H9 (cell line): ENCODE results near the gene ZNF285. TPM values are rescaled to one million over a fixed set of nuclear protein-coding genes. Genes with fewer than 3 reads are reported as not detected.

ENCODE experiments used
- DNase-seq: peaks from one replicate; pipeline ENCODE4 v3.0.0-alpha.2; 2017
- H2AFZ ChIP-seq: one replicate; pipeline ENCODE4 v1.6.1; 2013; ENCODE audit warnings: mild to moderate bottlenecking, low read length, control low read depth, moderate library complexity
- H2AK5ac ChIP-seq: 2 replicates; pipeline ENCODE4 v1.6.1; 2013; ENCODE audit warnings: low read length, control low read depth, mixed read lengths; ENCODE audit not compliant: insufficient read length
- H2BK120ac ChIP-seq: one replicate; pipeline ENCODE4 v1.6.1; 2013; ENCODE audit warnings: low read depth, mild to moderate bottlenecking, low read length, control low read depth, inconsistent platforms; ENCODE audit not compliant: poor library complexity, severe bottlenecking
- H2BK12ac ChIP-seq: 2 replicates; pipeline ENCODE4 v1.6.1; 2013; ENCODE audit warnings: low read length, control low read depth, mixed read lengths, low read depth; ENCODE audit not compliant: insufficient read length
- H2BK15ac ChIP-seq: 2 replicates; pipeline ENCODE4 v1.6.1; 2013; ENCODE audit warnings: low read depth, low read length, control low read depth
- H2BK20ac ChIP-seq: one replicate; pipeline ENCODE4 v1.6.1; 2013; ENCODE audit warnings: low read depth, mild to moderate bottlenecking, low read length, control low read depth, inconsistent platforms; ENCODE audit not compliant: poor library complexity, severe bottlenecking
- H2BK5ac ChIP-seq: 2 replicates; pipeline ENCODE4 v1.6.1; 2013; ENCODE audit warnings: low read length, control low read depth, mixed read lengths; ENCODE audit not compliant: insufficient read length
- H3K14ac ChIP-seq: 2 replicates; pipeline ENCODE4 v1.6.1; 2013; ENCODE audit warnings: low read length, control low read depth; ENCODE audit not compliant: insufficient read depth
- H3K18ac ChIP-seq: 2 replicates; pipeline ENCODE4 v1.6.1; 2013; ENCODE audit warnings: low read depth, mild to moderate bottlenecking, mixed read lengths, low read length, control low read depth; ENCODE audit not compliant: insufficient read length
- H3K23ac ChIP-seq: 2 replicates; pipeline ENCODE4 v1.6.1; 2013; ENCODE audit warnings: low read length, control low read depth, mixed read lengths, low read depth; ENCODE audit not compliant: insufficient read length
- H3K23me2 ChIP-seq: 2 replicates; pipeline ENCODE4 v1.6.1; 2013; ENCODE audit warnings: low read depth, mild to moderate bottlenecking, mixed read lengths, low read length, control low read depth; ENCODE audit not compliant: insufficient read length, poor library complexity, severe bottlenecking
- H3K27ac ChIP-seq: 2 replicates; pipeline ENCODE4 v1.5.1; 2013; ENCODE audit warnings: low read length, control low read depth, mixed read lengths, low read depth; ENCODE audit not compliant: insufficient read length
- H3K27me3 ChIP-seq: 2 replicates; pipeline ENCODE4 v1.6.1; 2013; ENCODE audit warnings: low read length, control low read depth, inconsistent platforms; ENCODE audit not compliant: insufficient read depth
- H3K4ac ChIP-seq: 2 replicates; pipeline ENCODE4 v1.6.1; 2013; ENCODE audit warnings: low read depth, mild to moderate bottlenecking, control low read depth, inconsistent platforms, low read length, moderate library complexity
- H3K4me1 ChIP-seq: 2 replicates; pipeline ENCODE4 v1.6.1; 2013; ENCODE audit warnings: low read length, control low read depth, inconsistent platforms; ENCODE audit not compliant: insufficient read depth
- H3K4me2 ChIP-seq: 2 replicates; pipeline ENCODE4 v1.6.1; 2013; ENCODE audit warnings: low read length, control low read depth, mixed read lengths; ENCODE audit not compliant: insufficient read length, insufficient read depth
- H3K56ac ChIP-seq: 2 replicates; pipeline ENCODE4 v1.6.1; 2013; ENCODE audit warnings: low read depth, mild to moderate bottlenecking, mixed read lengths, low read length, control low read depth; ENCODE audit not compliant: insufficient read length
- H3K79me1 ChIP-seq: 2 replicates; pipeline ENCODE4 v1.6.1; 2013; ENCODE audit warnings: low read depth, mild to moderate bottlenecking, moderate library complexity, low read length, control low read depth, inconsistent platforms; ENCODE audit not compliant: insufficient read depth, poor library complexity, severe bottlenecking
- H3K79me2 ChIP-seq: 2 replicates; pipeline ENCODE4 v1.6.1; 2013; ENCODE audit warnings: low read length, control low read depth, inconsistent platforms; ENCODE audit not compliant: insufficient read depth
- H3K9ac ChIP-seq: 2 replicates; pipeline ENCODE4 v1.6.1; 2013; ENCODE audit warnings: low read length, control low read depth, mixed read lengths; ENCODE audit not compliant: insufficient read length; ENCODE audit errors: extremely low read depth
- H3K9me3 ChIP-seq: one replicate; pipeline ENCODE4 v1.6.1; 2013; ENCODE audit warnings: low read depth, low read length, inconsistent platforms; ENCODE audit not compliant: control insufficient read depth
- H3T11ph ChIP-seq: one replicate; pipeline ENCODE4 v1.6.1; 2013; ENCODE audit warnings: mild to moderate bottlenecking, low read length, control low read depth, inconsistent platforms
- H4K20me1 ChIP-seq: one replicate; pipeline ENCODE4 v1.6.1; 2013; ENCODE audit not compliant: control insufficient read depth, insufficient read length, insufficient read depth
- H4K5ac ChIP-seq: 2 replicates; pipeline ENCODE4 v1.6.1; 2013; ENCODE audit warnings: low read depth, mild to moderate bottlenecking, mixed read lengths, low read length, control low read depth; ENCODE audit not compliant: insufficient read length
- H4K8ac ChIP-seq: replicated peaks from 2 replicates; pipeline ENCODE4 v1.6.1; 2013; ENCODE audit warnings: low read length, control low read depth, mixed read lengths, low read depth; ENCODE audit not compliant: insufficient read length
- H4K91ac ChIP-seq: 2 replicates; pipeline ENCODE4 v1.6.1; 2013; ENCODE audit warnings: low read depth, mild to moderate bottlenecking, moderate library complexity, mixed read lengths, low read length, control low read depth; ENCODE audit not compliant: insufficient read length
- H3K27ac Mint-ChIP-seq, 3 experiments: 2 replicates in 2 of 3; 3 replicates in 1 of 3; pipeline ENCODE4 v1.8.0; 2020 to 2021; ENCODE audit warnings: mixed read lengths in 3 of 3, mild to moderate bottlenecking in 1 of 3, moderate library complexity in 1 of 3
- H3K27me3 Mint-ChIP-seq: 2 replicates; pipeline ENCODE4 v1.8.0; 2021; ENCODE audit warnings: low read depth, mild to moderate bottlenecking, moderate library complexity, mixed read lengths
- H3K36me3 Mint-ChIP-seq, 3 experiments: 2 replicates in 2 of 3; 3 replicates in 1 of 3; pipeline ENCODE4 v1.8.0; 2020 to 2021; ENCODE audit warnings: low read depth in 3 of 3, mixed read lengths in 3 of 3; ENCODE audit not compliant: insufficient read depth in 1 of 3
- H3K4me1 Mint-ChIP-seq, 2 experiments: 2 replicates each; pipeline ENCODE4 v1.8.0; 2020; ENCODE audit warnings: mixed read lengths in 2 of 2
- H3K4me3 Mint-ChIP-seq, 2 experiments: 2 replicates in 1 of 2; 3 replicates in 1 of 2; pipeline ENCODE4 v1.8.0; 2020 to 2021; ENCODE audit warnings: mild to moderate bottlenecking in 2 of 2, mixed read lengths in 2 of 2, moderate library complexity in 1 of 2
- H3K9me3 Mint-ChIP-seq, 2 experiments: 2 replicates in 1 of 2; 3 replicates in 1 of 2; pipeline ENCODE4 v1.8.0; 2020; ENCODE audit warnings: mild to moderate bottlenecking in 2 of 2, mixed read lengths in 2 of 2, moderate library complexity in 1 of 2
- CTCF ChIP-seq: fragments of 200-600 bp; sonication (generic); conservative IDR thresholded peaks from 3 replicates; pipeline ENCODE4 v1.8.0; 2021; ENCODE audit warnings: antibody characterized with exemption, mild to moderate bottlenecking
- WGBS: extraction: QIAGEN DNeasy Blood & Tissue Kit; methylation state at CpG from one replicate; pipeline ENCODE4 v1.1.7; 2013; ENCODE audit warnings: missing lambda C conversion rate, low lambda C conversion rate, mixed read lengths; ENCODE audit not compliant: insufficient read length; ENCODE audit errors: extremely low coverage; 5-methylcytosine and 5-hydroxymethylcytosine counted together
- total RNA-seq: library from RNA; stranded (reverse); gene quantifications from 2 replicates; pipeline ENCODE4 v1.2.1, GENCODE V29; 2021

The ZNF285 gene
- total RNA-seq, 1 experiment from 2014 or later: 3.9 TPM

GRCh38 chr19:44447916-44448674, 46.7 kb upstream of the ZNF285 start, which contains the start of gene ZNF229:
Gene ZNF229 (minus strand): TSS chr19:44448472. CDS start chr19:44442847, 5,625 bp downstream.
- H3T11ph ChIP-seq: no peak within 1 kb of the TSS
- peaks cover 77 to 93% of the 10 kb centered on the region in 2 experiments for H3K9me3 Mint-ChIP-seq
- H3K27me3 Mint-ChIP-seq: peaks cover 15% of the 10 kb centered on the region
- no peak within 1 kb of the TSS for H3K23ac ChIP-seq
- H3K23me2 ChIP-seq: peaks cover 6% of the 10 kb centered on the region
- peak; percentile 97 for DNase-seq
- no peak within 1 kb of the TSS for H3K18ac ChIP-seq
- H2BK15ac ChIP-seq: no peak within 1 kb of the TSS
- H3K36me3 Mint-ChIP-seq: peaks cover 17 to 61% (median 32%) of the 10 kb centered on the region in 3 experiments
- H3K4ac ChIP-seq: no peak within 1 kb of the TSS
- no peak within 1 kb of the TSS for H2BK5ac ChIP-seq
- peaks cover 19% of the 10 kb centered on the region for H3K9me3 ChIP-seq
- no peak within 1 kb of the TSS for H2BK120ac ChIP-seq
- peak within 1 kb of the TSS; percentile 62 for H3K4me2 ChIP-seq
- no peak within 1 kb of the TSS for H2BK12ac ChIP-seq
- peak within 1 kb of the TSS in 1 of 3 experiments; percentile 96; a peak in 2 of 7 replicates for H3K27ac Mint-ChIP-seq
- H3K4me1 Mint-ChIP-seq: peaks cover 2 to 3% of the 10 kb centered on the region in 2 experiments; a peak in 2 of 4 replicates
- no peaks in the 10 kb centered on the region for H4K20me1 ChIP-seq
- no peak within 1 kb of the TSS for H3K27ac ChIP-seq
- H2BK20ac ChIP-seq: no peak within 1 kb of the TSS
- no peaks in the 10 kb centered on the region for H3K79me1 ChIP-seq
- no peak within 1 kb of the TSS for H4K8ac ChIP-seq
- WGBS: no CpG with 5 or more reads among the region's 45 CpGs
- H3K27me3 ChIP-seq: no peaks in the 10 kb centered on the region
- no peak within 1 kb of the TSS for H2AK5ac ChIP-seq
- no peak within 1 kb of the TSS for H4K5ac ChIP-seq
- H3K14ac ChIP-seq: no peak within 1 kb of the TSS
- H3K4me3 Mint-ChIP-seq: peak within 1 kb of the TSS in 1 of 2 experiments; percentile 90; a peak in 2 of 5 replicates
- TF ChIP-seq CTCF: no peak
- H3K9ac ChIP-seq: peak within 1 kb of the TSS; percentile 58
- no peak within 1 kb of the TSS for H2AFZ ChIP-seq
- no peaks in the 10 kb centered on the region for H3K79me2 ChIP-seq
- H3K56ac ChIP-seq: no peak within 1 kb of the TSS
- 0 out of 2 replicates have a peak, but pooled peaks cover 2% of the 10 kb centered on the region for H3K4me1 ChIP-seq
- no peak within 1 kb of the TSS for H4K91ac ChIP-seq
